Choroid plexus epithelial cell (primary cell): ENCODE results near the gene MRPS14.
"Not testable (repeated sequence)": the region's sequence is repeated elsewhere in the genome, so short reads cannot be mapped to it uniquely, and the experiment has no call there.

Experiments used
- DNase-seq: peaks from one replicate; pipeline ENCODE4 v3.0.0-alpha.2; 2010; ENCODE audit warnings: low read depth
- H3K4me3 ChIP-seq: 2 replicates; pipeline ENCODE4 v1.5.1; 2011; ENCODE audit warnings: low read depth, mild to moderate bottlenecking, control low read depth, low read length, moderate library complexity
- TF ChIP-seq, protein P1 (sequence below): conservative IDR thresholded peaks from 2 replicates; pipeline ENCODE4 v1.5.1; 2011; ENCODE audit warnings: low read depth, mild to moderate bottlenecking, control low read depth, inconsistent platforms, low read length, moderate library complexity

MRPS14 gene

GRCh38 chr1:175062339-175062738, 39.1 kb upstream of the MRPS14 start:
- TF ChIP-seq, protein P1, sequence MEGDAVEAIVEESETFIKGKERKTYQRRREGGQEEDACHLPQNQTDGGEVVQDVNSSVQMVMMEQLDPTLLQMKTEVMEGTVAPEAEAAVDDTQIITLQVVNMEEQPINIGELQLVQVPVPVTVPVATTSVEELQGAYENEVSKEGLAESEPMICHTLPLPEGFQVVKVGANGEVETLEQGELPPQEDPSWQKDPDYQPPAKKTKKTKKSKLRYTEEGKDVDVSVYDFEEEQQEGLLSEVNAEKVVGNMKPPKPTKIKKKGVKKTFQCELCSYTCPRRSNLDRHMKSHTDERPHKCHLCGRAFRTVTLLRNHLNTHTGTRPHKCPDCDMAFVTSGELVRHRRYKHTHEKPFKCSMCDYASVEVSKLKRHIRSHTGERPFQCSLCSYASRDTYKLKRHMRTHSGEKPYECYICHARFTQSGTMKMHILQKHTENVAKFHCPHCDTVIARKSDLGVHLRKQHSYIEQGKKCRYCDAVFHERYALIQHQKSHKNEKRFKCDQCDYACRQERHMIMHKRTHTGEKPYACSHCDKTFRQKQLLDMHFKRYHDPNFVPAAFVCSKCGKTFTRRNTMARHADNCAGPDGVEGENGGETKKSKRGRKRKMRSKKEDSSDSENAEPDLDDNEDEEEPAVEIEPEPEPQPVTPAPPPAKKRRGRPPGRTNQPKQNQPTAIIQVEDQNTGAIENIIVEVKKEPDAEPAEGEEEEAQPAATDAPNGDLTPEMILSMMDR: no peak
- no peak overlapping the region for H3K4me3 ChIP-seq
- no peak for DNase-seq

- no peak for DNase-seq
- H3K4me3 ChIP-seq: no peak overlapping the region
- TF ChIP-seq, protein P1: no peak
Measured at GRCh38 chr1:175054736-175055135, 31.5 kb upstream of the MRPS14 start.

GRCh38 chr1:175050992-175051391, 27.8 kb upstream of the MRPS14 start:
- DNase-seq: no peak
- TF ChIP-seq, protein P1: no peak

GRCh38 chr1:175045519-175045918, 22.3 kb upstream of the MRPS14 start:
- DNase-seq: no peak
- TF ChIP-seq, protein P1: no peak
- no peak overlapping the region for H3K4me3 ChIP-seq

More at GRCh38 chr1:175050992-175051391, 27.8 kb upstream of the MRPS14 start:
- H3K4me3 ChIP-seq: no peak overlapping the region

DNA sequence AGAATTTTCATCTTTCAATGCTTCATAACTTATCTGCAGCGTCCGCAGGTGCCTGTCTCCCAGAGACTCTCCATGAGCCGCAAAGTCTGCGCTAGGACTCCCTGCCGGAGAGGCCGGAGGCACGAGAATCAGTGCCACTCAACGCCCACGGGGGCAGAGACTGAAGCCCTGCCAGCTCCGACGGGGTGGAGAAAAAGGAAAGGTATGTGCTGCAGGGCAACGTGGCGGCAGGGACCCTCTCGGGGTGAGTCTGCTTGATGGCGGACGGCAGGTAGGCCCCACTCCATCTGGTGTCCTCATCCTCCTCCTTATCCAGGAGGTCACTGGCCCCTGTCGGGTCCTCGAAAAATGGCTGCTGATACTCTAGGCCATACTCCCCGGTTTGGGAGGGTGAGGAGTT, 21.9 kb upstream of the MRPS14 start:
- no peak overlapping the region for H3K4me3 ChIP-seq
- DNase-seq: no peak
- TF ChIP-seq, protein P1: no peak

DNA sequence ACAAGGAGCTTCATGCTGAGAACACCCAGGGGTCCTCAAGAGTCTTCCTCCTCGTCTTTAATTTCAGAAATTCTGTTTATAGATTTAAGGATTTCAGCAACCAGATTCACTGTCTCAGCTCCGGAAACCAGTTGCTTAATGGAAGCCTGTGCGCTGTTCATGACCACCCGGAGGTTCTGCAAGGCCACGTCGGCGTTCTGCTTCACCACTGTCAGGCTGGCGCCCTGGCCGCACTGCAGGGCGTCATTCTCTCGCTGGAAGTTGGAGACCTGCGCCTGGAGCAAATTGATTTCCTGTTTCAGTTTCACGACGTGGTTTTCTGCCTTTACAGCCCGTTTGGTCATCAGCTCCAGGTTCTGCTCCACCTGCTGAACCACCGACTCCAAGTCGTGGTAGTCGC, 21.4 kb upstream of the MRPS14 start:
- DNase-seq, H3K4me3 ChIP-seq: not testable (repeated sequence)

GRCh38 chr1:175043824-175044223, 20.6 kb upstream of the MRPS14 start:
- TF ChIP-seq, protein P1: no peak
- DNase-seq: peak; percentile 6
- H3K4me3 ChIP-seq: no peak overlapping the region

GRCh38 chr1:175042650-175043049, 19.4 kb upstream of the MRPS14 start:
- TF ChIP-seq, protein P1: no peak
- H3K4me3 ChIP-seq: no peak overlapping the region
- DNase-seq: no peak
